GM12878 (cell line): ENCODE measurements around the gene UGT1A7. TPM values are rescaled to one million over a fixed set of nuclear protein-coding genes. Genes with fewer than 3 reads are reported as not detected.

ENCODE experiments used
- ATAC-seq: fragments of 200-7000 bp; cut with Tn5 transposase; 3 replicates; pipeline ENCODE4 v1.9.1; 2020; ENCODE audit warnings: mild to moderate bottlenecking, moderate library complexity
- BruUV-seq: library from RNA; stranded (reverse); fragments of 400-500 nt; replicated peaks from 2 replicates; lab custom pipeline; 2021; lab: Mats Ljungman, UMichigan
- CTCF ChIA-PET: fragments of 300-600 bp; sonication (Branson Sonifier 250); formaldehyde crosslinking; extraction: SDS; loops from one replicate; lab custom pipeline; 2021; ENCODE audit warnings: inconsistent platforms; lab: Yijun Ruan, JAX
- POLR2A ChIA-PET: fragments of 350-600 bp; formaldehyde crosslinking; extraction: SDS; loops from one replicate; lab custom pipeline; 2021; ENCODE audit warnings: inconsistent platforms; lab: Charles Lee
- RAD21 ChIA-PET: fragments of 300-600 bp; sonication (Branson Sonifier 250); formaldehyde crosslinking; loops from one replicate; lab custom pipeline; 2023; ENCODE audit warnings: antibody characterized with exemption; ENCODE audit not compliant: unreplicated experiment; lab: Charles Lee
- SMC1A ChIA-PET: fragments of 300-600 bp; sonication (Branson Sonifier 250); formaldehyde crosslinking; loops from one replicate; lab custom pipeline; 2023; ENCODE audit not compliant: unreplicated experiment, uncharacterized antibody; lab: Charles Lee
- DNase-seq: peaks from one replicate; pipeline ENCODE4 v3.0.0-alpha.2; 2011; ENCODE audit warnings: low read depth, low spot score
- FAIRE-seq: peaks from 3 replicates; lab custom pipeline; 2011; peaks lifted over from hg19 to GRCh38; lab: Jason Lieb, UNC
- H2AFZ ChIP-seq: 2 replicates; pipeline ENCODE4 v1.6.0; 2011; ENCODE audit warnings: low read depth, low read length, control low read depth; ENCODE audit not compliant: control insufficient read depth
- H3K27ac ChIP-seq: 2 replicates; pipeline ENCODE4 v1.5.1; 2011; ENCODE audit warnings: control low read depth; ENCODE audit not compliant: control insufficient read depth, insufficient read depth
- H3K27me3 ChIP-seq, 2 experiments: replicated peaks in 1 of 2; 2 replicates each; pipeline versions ENCODE4 v1.6.0 to v1.6.1; 2011; ENCODE audit warnings: low read length in 1 of 2; ENCODE audit not compliant: control insufficient read depth in 2 of 2, insufficient read depth in 2 of 2
- H3K36me3 ChIP-seq, 2 experiments: 2 replicates each; pipeline ENCODE4 v1.5.1; 2011; ENCODE audit warnings: low read length in 1 of 2; ENCODE audit not compliant: control insufficient read depth in 2 of 2, insufficient read depth in 2 of 2
- H3K4me1 ChIP-seq: 2 replicates; pipeline ENCODE4 v1.6.1; 2011; ENCODE audit warnings: mild to moderate bottlenecking, low read length, moderate library complexity, mixed read lengths; ENCODE audit not compliant: control insufficient read depth, insufficient read depth
- H3K4me2 ChIP-seq: 2 replicates; pipeline ENCODE4 v1.6.0; 2011; ENCODE audit warnings: control low read depth; ENCODE audit not compliant: control insufficient read depth, insufficient read depth
- H3K4me3 ChIP-seq: fragments of 200-600 bp; sonication (generic); 2 replicates; pipeline ENCODE4 v1.5.1; 2016
- H3K79me2 ChIP-seq: 2 replicates; pipeline ENCODE4 v1.6.0; 2011; ENCODE audit warnings: low read length; ENCODE audit not compliant: control insufficient read depth, insufficient read depth
- H3K9ac ChIP-seq: 2 replicates; pipeline ENCODE4 v1.8.0; 2011; ENCODE audit warnings: low read length, control low read depth, mixed read lengths; ENCODE audit not compliant: control insufficient read depth, insufficient read depth
- H3K9me3 ChIP-seq: replicated peaks from 3 replicates; pipeline ENCODE4 v1.5.1; 2011; ENCODE audit warnings: mild to moderate bottlenecking, low read length; ENCODE audit not compliant: control insufficient read depth, insufficient read depth
- H4K20me1 ChIP-seq: 2 replicates; pipeline ENCODE4 v1.6.0; 2011; ENCODE audit not compliant: control insufficient read depth, insufficient read depth
- CREM ChIP-seq: IDR thresholded peaks from 2 replicates; pipeline ENCODE4 v1.6.1; 2014; ENCODE audit warnings: antibody characterized with exemption, low read depth
- EED ChIP-seq: sonication (generic); IDR thresholded peaks from 2 replicates; pipeline ENCODE4 v1.6.1; 2016; ENCODE audit warnings: antibody characterized with exemption, low read depth
- ESRRA ChIP-seq: IDR thresholded peaks from 2 replicates; pipeline ENCODE4 v1.6.1; 2012; ENCODE audit warnings: mild to moderate bottlenecking, low read length, improper control_type of control experiment
- FOXM1 ChIP-seq: IDR thresholded peaks from 2 replicates; pipeline ENCODE4 v1.6.1; 2012; ENCODE audit warnings: low read depth, mild to moderate bottlenecking, inconsistent platforms, low read length, moderate library complexity
- HSF1 ChIP-seq: fragments of 150-350 bp; IDR thresholded peaks from 2 replicates; pipeline ENCODE4 v1.6.1; 2014; ENCODE audit warnings: mild to moderate bottlenecking, low read depth, low read length
- IKZF1 ChIP-seq: fragments of 450-650 bp; conservative IDR thresholded peaks from 2 replicates; pipeline ENCODE4 v1.6.1; 2017; ENCODE audit warnings: antibody characterized with exemption, mild to moderate bottlenecking
- IRF3 ChIP-seq: fragments of 450-650 bp; IDR thresholded peaks from 2 replicates; pipeline ENCODE4 v1.6.1; 2014; ENCODE audit warnings: mild to moderate bottlenecking
- RAD51 ChIP-seq: fragments of 450-650 bp; IDR thresholded peaks from 2 replicates; pipeline ENCODE4 v1.6.1; 2016; ENCODE audit warnings: moderate library complexity, mild to moderate bottlenecking, inconsistent platforms
- RFX5 ChIP-seq: IDR thresholded peaks from 2 replicates; pipeline ENCODE4 v1.6.1; 2011; ENCODE audit warnings: low read depth, low read length, improper control_type of control experiment
- TCF7 ChIP-seq: IDR thresholded peaks from 2 replicates; pipeline ENCODE4 v1.6.1; 2014; ENCODE audit warnings: antibody characterized with exemption, borderline replicate concordance
- ZSCAN29 ChIP-seq: fragments of 450-650 bp; IDR thresholded peaks from 2 replicates; pipeline ENCODE4 v1.6.1; 2017; ENCODE audit warnings: mild to moderate bottlenecking, moderate library complexity
- WGBS: methylation state at CpG from one replicate; pipeline ENCODE4 v1.1.6; 2016; ENCODE audit warnings: low lambda C conversion rate; ENCODE audit not compliant: insufficient replicate concordance, insufficient coverage; ENCODE audit errors: missing lambda C conversion rate; 5-methylcytosine and 5-hydroxymethylcytosine counted together
- in situ Hi-C: fragments of 300-500 bp; cut with MboI; formaldehyde crosslinking; loops from 9 replicates; pipeline ENCODE4 v1.14.3; 2018; ENCODE audit warnings: mixed read lengths
- intact Hi-C: fragments of 100-400 bp; cut with micrococcal nuclease; formaldehyde crosslinking; loops from one replicate; pipeline ENCODE4 v1.14.2; 2022; ENCODE audit not compliant: unreplicated experiment
- polyA plus RNA-seq, 11 experiments: library from polyadenylated mRNA; depleted of rRNA in 4 of 11; unstranded in 6 of 11; stranded (reverse) in 5 of 11; fragments of >200 nt; fragmentation: Nextera tagmentation in 4 of 11; fragmentation: Illumina TruSeq in 1 of 11; extraction: Ambion mirVana in 4 of 11; extraction: Trizol in 1 of 11; gene quantifications; 1 replicate in 1 of 11; 2 replicates in 10 of 11; pipeline versions ENCODE4 v1.2.1 to v1.2.3, GENCODE V29; 2011 to 2016; ENCODE audit warnings: inconsistent platforms in 2 of 11, missing spikeins in 2 of 11, low read depth in 1 of 11
- total RNA-seq, 4 experiments: library from RNA; depleted of rRNA in 3 of 4; stranded (reverse); fragments of >200 nt in 3 of 4; fragmentation: Illumina TruSeq in 1 of 4; extraction: Trizol in 1 of 4; gene quantifications; 2 replicates each; pipeline versions ENCODE4 v1.2.1 to v1.2.3, GENCODE V29; 2013 to 2021
- TF ChIP-seq, protein P1 (sequence below): fragments of 450-650 bp; IDR thresholded peaks from 2 replicates; pipeline ENCODE4 v1.6.1; 2017; ENCODE audit warnings: mild to moderate bottlenecking
- TF ChIP-seq, protein P2 (sequence below): fragments of 450-650 bp; IDR thresholded peaks from 2 replicates; pipeline ENCODE4 v1.6.1; 2017; ENCODE audit warnings: mild to moderate bottlenecking, moderate library complexity

UGT1A7 gene
- total and polyA plus RNA-seq, 10 of the 15 experiments (the other 5 are each of a cell fraction or from before 2014, with no cell fraction given): not detected

GRCh38 chr2:233699424-233700027 lies 17.8 kb downstream of the UGT1A7 start:
- BruUV-seq: no TSS peak
- Histone ChIP-seq H4K20me1 (no peaks in the 10 kb centered on the region), H3K4me3 (no peak overlapping the region), H3K27ac (no peak overlapping the region), H2AFZ (no peak overlapping the region), H3K9me3 (no peaks in the 10 kb centered on the region), H3K79me2 (no peaks in the 10 kb centered on the region), H3K27me3 (no peaks in the 10 kb centered on the region), H3K36me3 (no peaks in the 10 kb centered on the region), H3K9ac (no peak overlapping the region), H3K4me2 (no peak overlapping the region), H3K4me1 (no peaks in the 10 kb centered on the region)
- ChIA-PET CTCF (no interaction called here), POLR2A (no interaction called here), SMC1A (interaction anchor here (1.0 kb wide), 1 partner anchor 45 kb away, joined by 3 read pairs; no protein-coding TSS in a partner anchor), RAD21 (no interaction called here)
- DNase-seq: no peak
- FAIRE-seq: no peak
- intact Hi-C loops (no loop called here), in situ Hi-C loops (no loop called here)
- WGBS: 54% methylated on average over 8 of the region's 8 CpGs
- ATAC-seq: no peak
- TF ChIP-seq RFX5 (no peak), ZSCAN29 (no peak), HSF1 (no peak), FOXM1 (no peak), RAD51 (no peak), ESRRA (no peak), EED (no peak), IRF3 (no peak), CREM (no peak), IKZF1 (no peak), TCF7 (no peak)
- TF ChIP-seq, protein P1, sequence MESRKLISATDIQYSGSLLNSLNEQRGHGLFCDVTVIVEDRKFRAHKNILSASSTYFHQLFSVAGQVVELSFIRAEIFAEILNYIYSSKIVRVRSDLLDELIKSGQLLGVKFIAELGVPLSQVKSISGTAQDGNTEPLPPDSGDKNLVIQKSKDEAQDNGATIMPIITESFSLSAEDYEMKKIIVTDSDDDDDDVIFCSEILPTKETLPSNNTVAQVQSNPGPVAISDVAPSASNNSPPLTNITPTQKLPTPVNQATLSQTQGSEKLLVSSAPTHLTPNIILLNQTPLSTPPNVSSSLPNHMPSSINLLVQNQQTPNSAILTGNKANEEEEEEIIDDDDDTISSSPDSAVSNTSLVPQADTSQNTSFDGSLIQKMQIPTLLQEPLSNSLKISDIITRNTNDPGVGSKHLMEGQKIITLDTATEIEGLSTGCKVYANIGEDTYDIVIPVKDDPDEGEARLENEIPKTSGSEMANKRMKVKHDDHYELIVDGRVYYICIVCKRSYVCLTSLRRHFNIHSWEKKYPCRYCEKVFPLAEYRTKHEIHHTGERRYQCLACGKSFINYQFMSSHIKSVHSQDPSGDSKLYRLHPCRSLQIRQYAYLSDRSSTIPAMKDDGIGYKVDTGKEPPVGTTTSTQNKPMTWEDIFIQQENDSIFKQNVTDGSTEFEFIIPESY: no peak
- TF ChIP-seq, protein P2, sequence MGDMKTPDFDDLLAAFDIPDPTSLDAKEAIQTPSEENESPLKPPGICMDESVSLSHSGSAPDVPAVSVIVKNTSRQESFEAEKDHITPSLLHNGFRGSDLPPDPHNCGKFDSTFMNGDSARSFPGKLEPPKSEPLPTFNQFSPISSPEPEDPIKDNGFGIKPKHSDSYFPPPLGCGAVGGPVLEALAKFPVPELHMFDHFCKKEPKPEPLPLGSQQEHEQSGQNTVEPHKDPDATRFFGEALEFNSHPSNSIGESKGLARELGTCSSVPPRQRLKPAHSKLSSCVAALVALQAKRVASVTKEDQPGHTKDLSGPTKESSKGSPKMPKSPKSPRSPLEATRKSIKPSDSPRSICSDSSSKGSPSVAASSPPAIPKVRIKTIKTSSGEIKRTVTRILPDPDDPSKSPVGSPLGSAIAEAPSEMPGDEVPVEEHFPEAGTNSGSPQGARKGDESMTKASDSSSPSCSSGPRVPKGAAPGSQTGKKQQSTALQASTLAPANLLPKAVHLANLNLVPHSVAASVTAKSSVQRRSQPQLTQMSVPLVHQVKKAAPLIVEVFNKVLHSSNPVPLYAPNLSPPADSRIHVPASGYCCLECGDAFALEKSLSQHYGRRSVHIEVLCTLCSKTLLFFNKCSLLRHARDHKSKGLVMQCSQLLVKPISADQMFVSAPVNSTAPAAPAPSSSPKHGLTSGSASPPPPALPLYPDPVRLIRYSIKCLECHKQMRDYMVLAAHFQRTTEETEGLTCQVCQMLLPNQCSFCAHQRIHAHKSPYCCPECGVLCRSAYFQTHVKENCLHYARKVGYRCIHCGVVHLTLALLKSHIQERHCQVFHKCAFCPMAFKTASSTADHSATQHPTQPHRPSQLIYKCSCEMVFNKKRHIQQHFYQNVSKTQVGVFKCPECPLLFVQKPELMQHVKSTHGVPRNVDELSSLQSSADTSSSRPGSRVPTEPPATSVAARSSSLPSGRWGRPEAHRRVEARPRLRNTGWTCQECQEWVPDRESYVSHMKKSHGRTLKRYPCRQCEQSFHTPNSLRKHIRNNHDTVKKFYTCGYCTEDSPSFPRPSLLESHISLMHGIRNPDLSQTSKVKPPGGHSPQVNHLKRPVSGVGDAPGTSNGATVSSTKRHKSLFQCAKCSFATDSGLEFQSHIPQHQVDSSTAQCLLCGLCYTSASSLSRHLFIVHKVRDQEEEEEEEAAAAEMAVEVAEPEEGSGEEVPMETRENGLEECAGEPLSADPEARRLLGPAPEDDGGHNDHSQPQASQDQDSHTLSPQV: no peak
